ENCODE measurements around the gene CYP19A1. TPM values are rescaled to one million over a fixed set of nuclear protein-coding genes. Genes with fewer than 3 reads are reported as not detected.

The CYP19A1 gene
- total and polyA plus RNA-seq, 7 donors: 0.10 to 0.71 (median 0.41) TPM; not detected in 4

GRCh38 chr15:51172193-51172592 lies 166.2 kb downstream of the CYP19A1 start:
- Histone ChIP-seq H3K36me3 (no peaks in the 10 kb centered on the region), H3K27me3 (no peaks in the 10 kb centered on the region), H3K27ac (peak overlapping the region in 1 of 4 donors; percentile 48), H3K4me3 (no peak overlapping the region), H3K4me1 (peaks cover 0 to 14% (median 10%) of the 10 kb centered on the region in 4 donors), H3K9me3 (no peaks in the 10 kb centered on the region)
- no peak for TF ChIP-seq POLR2A (IDR thresholded peaks at IDR 0.05)
- TF ChIP-seq CTCF (IDR thresholded peaks at IDR 0.05): no peak
- TF ChIP-seq EP300 (IDR thresholded peaks at IDR 0.05): no peak
- TF ChIP-seq POLR2AphosphoS5 (IDR thresholded peaks at IDR 0.05): no peak
- intact Hi-C loops (cut with DNase I): loop anchor here (10.0 kb wide), 1 partner anchor 63 kb away; no protein-coding TSS in a partner anchor
- WGBS, 2 donors: 4 to 18% methylated on average over 3 of the region's 3 CpGs
- DNase-seq: no peak

GRCh38 chr15:51171634-51171932 lies 166.8 kb downstream of the CYP19A1 start:
- DNase-seq: no peak
- Histone ChIP-seq H3K9me3 (no peaks in the 10 kb centered on the region), H3K27me3 (no peaks in the 10 kb centered on the region), H3K36me3 (no peaks in the 10 kb centered on the region), H3K4me1 (peaks cover 0 to 14% (median 10%) of the 10 kb centered on the region in 4 donors), H3K4me3 (no peak overlapping the region), H3K27ac (peak overlapping the region in 1 of 4 donors; percentile 48)
- 81 to 86% methylated on average over 3 of the region's 3 CpGs for WGBS, 2 donors
- intact Hi-C loops (cut with DNase I): loop anchor here (10.0 kb wide), 1 partner anchor 63 kb away; no protein-coding TSS in a partner anchor
- TF ChIP-seq POLR2AphosphoS5 (IDR thresholded peaks at IDR 0.05) (no peak), POLR2A (IDR thresholded peaks at IDR 0.05) (no peak), EP300 (IDR thresholded peaks at IDR 0.05) (no peak)

- Histone ChIP-seq H3K27ac (no peak overlapping the region), H3K27me3 (no peaks in the 10 kb centered on the region), H3K36me3 (no peaks in the 10 kb centered on the region), H3K9me3 (no peaks in the 10 kb centered on the region), H3K4me1 (peaks cover 0 to 14% (median 10%) of the 10 kb centered on the region in 4 donors), H3K4me3 (no peak overlapping the region)
- TF ChIP-seq POLR2AphosphoS5 (IDR thresholded peaks at IDR 0.05) (no peak), EP300 (IDR thresholded peaks at IDR 0.05) (no peak), CTCF (IDR thresholded peaks at IDR 0.05) (no peak), POLR2A (IDR thresholded peaks at IDR 0.05) (no peak)
- intact Hi-C loops (cut with DNase I): loop anchor here (10.0 kb wide), 1 partner anchor 64 kb away; no protein-coding TSS in a partner anchor
- DNase-seq: no peak
- WGBS, 2 donors: 72 to 74% methylated on average over 11 of the region's 11 CpGs
Measured at GRCh38 chr15:51170882-51171633, 167.3 kb downstream of the CYP19A1 start.

GRCh38 chr15:51168700-51169099 lies 169.7 kb downstream of the CYP19A1 start:
- intact Hi-C loops (cut with DNase I): no loop called here
- no peaks in the 10 kb centered on the region for H3K36me3 ChIP-seq
- no peak overlapping the region for H3K27ac ChIP-seq

More at GRCh38 chr15:51168700-51169099, 169.7 kb downstream of the CYP19A1 start:
- Histone ChIP-seq H3K4me3 (no peak overlapping the region), H3K27me3 (no peaks in the 10 kb centered on the region), H3K4me1 (peaks cover 0 to 15% (median 10%) of the 10 kb centered on the region in 4 donors), H3K9me3 (no peaks in the 10 kb centered on the region)
- TF ChIP-seq CTCF (IDR thresholded peaks at IDR 0.05) (no peak), POLR2AphosphoS5 (IDR thresholded peaks at IDR 0.05) (no peak), EP300 (IDR thresholded peaks at IDR 0.05) (no peak), POLR2A (IDR thresholded peaks at IDR 0.05) (no peak)
- no peak for DNase-seq

Data from sigmoid colon (tissue), 7 donors.